SIG-M5 (cell line): ENCODE measurements around the gene ESYT1.
"Not testable (repeated sequence)": the region's sequence is repeated elsewhere in the genome, so short reads cannot be mapped to it uniquely, and the experiment has no call there.

Source experiments
- DNase-seq: peaks from one replicate; lab custom pipeline; 2025; lab: John Stamatoyannopoulos, UW

The ESYT1 gene

GRCh38 chr12:56103823-56104108, 24.3 kb upstream of the ESYT1 start:
- no peak for DNase-seq

DNA sequence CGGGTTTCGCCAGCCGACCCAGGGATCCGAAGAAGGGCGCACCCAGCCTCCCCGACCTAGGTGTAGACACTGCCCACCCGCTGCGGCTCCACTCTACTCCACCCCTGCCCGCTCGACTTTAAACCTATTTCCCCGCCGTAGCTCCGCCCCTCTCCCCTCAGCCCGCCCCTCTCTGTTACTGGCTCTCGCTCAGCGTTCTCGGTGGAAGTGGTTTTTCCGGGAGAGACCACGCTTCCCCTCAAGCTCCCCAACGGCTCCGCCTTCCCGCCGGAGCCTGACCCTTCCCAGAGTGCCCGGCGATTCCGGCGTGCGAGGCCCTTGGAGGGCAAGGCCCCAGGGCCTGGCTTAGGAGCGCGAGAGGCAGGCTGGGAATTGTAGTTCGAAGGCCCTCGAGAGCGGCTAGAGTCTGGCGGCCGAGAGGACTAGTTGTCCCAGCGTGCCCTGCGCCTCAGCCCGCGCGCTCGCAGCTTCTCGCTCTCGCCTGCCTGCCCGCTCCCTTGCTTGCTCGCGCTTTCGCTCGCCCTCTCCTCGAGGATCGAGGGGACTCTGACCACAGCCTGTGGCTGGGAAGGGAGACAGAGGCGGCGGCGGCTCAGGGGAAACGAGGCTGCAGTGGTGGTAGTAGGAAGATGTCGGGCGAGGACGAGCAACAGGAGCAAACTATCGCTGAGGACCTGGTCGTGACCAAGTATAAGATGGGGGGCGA, 23.8 kb upstream of the ESYT1 start, which contains the start of gene PA2G4:
TSS of gene PA2G4 (plus strand) at position 451 of the 706 bp plus-strand sequence. CDS start at position 630, 179 bp downstream.
- DNase-seq = peak; percentile 98

- no peak for DNase-seq
These were observed 23.1 kb upstream of the ESYT1 start for GRCh38 chr12:56104815-56105608.

DNA sequence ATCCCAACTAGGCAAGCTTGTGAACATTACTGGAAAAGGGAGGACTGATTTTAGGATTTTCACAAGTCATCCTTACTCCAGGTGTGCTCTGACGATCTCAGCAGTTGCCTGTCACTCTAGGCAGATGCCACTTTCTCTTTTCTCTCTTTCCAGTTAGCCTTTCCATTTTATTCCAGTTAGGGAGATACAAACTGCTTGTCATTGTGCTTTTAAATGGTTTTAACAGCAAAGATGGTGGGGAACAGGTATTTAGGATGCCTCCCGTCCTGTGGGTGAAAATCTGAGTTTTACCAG, 22.5 kb upstream of the ESYT1 start:
- DNase-seq = no peak

GRCh38 chr12:56107242-56107641, 20.8 kb upstream of the ESYT1 start:
- no peak for DNase-seq

DNA sequence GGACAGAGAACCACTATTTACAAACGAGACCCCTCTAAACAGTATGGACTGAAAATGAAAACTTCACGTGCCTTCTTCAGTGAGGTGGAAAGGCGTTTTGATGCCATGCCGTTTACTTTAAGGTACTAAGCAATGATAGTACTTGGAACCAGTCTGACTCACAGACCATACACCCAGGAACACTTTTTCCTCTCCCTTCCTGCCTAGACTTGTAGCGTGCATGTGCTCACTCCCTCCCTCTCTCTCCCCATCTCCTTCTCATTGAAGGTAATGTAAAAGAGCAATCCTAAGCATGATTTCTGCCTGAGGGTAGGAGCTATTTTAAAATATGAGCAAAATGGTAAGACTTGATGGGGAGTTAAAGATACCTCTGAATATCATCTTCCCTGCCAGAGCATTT, 17.5 kb upstream of the ESYT1 start:
- no peak for DNase-seq

GRCh38 chr12:56114084-56114483, 14.0 kb upstream of the ESYT1 start:
- no peak for DNase-seq

DNA sequence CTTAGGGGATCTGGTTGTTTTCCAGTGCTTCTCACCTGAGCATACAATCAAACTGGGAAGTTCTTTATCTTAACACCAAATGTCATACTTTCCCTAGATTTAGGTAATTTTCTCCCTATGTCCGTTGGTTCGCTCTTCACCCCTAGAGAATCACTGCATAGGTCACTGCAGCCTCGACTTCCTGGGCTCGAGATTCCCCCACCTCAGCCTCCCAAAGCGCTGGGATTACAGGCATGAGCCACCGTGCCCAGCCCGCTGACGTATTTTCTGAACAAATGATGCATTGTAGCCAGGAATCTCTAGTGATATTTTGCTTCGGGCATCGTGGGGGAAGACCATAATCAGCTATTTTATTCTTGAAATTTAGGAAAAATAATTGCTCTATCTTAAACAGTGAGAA, 12.7 kb upstream of the ESYT1 start:
- no peak for DNase-seq

GRCh38 chr12:56116267-56117081, 11.6 kb upstream of the ESYT1 start, which contains the start of gene RPL41:
Gene RPL41 (plus strand): TSS chr12:56116633.
- DNase-seq = peak; percentile 74

GRCh38 chr12:56117082-56117706, 10.9 kb upstream of the ESYT1 start:
- DNase-seq = not testable (repeated sequence)

- DNase-seq = peak; percentile 97
These were observed 10.0 kb upstream of the ESYT1 start, which contains the start of gene ZC3H10 for GRCh38 chr12:56117778-56118687. Gene ZC3H10 (plus strand): TSS chr12:56118266. CDS start chr12:56120563, 2,297 bp downstream.

- no peak for DNase-seq
These were observed 9.2 kb upstream of the ESYT1 start for GRCh38 chr12:56118688-56119357.

DNA sequence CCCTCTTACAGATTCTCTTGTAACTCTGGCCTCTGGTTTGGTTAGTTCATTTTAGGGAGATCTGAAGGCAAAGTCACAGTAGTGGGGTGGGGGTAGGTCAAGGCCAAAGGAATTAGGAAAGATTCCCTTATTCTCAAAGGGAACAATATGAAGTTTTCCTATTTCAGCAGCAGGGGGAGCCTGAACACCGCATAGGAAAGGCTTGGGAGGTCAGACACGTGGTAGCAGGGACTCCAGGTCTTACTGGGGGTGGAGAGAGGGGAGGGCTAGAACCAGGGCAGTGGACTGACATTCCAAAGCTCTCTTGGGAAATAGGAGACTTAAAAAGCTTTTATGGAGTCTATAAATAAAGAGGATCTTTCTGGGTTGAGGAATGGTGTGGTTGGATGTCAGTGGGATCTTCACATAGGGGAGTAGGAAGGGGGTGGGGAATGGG, 8.7 kb upstream of the ESYT1 start:
- DNase-seq = peak; percentile 15

DNA sequence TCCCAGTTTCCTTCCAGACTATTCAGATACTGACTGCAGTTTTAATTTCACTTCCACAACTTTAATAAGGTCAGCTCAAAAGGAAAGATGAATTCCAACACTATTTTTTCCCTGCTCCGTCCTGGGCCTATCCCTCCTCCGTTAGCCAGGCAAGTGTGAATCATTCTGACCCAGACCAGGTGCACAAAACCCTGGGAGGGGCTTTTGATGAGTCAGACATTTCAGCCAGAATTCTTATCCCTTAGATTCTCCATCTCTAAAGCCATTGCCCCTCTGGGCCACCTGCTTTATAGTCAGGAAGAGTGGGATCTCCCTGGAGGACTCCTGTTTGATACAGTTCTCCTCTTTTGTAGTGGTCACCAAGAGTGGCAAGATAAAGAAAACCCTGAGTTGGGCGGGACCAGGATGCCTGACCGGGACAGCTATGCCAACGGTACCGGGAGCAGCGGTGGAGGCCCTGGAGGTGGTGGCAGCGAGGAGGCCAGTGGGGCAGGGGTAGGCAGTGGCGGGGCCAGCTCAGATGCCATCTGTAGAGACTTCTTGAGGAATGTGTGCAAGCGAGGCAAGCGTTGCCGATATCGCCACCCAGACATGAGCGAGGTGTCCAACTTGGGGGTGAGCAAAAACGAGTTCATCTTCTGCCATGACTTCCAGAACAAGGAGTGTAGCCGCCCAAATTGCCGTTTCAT, 7.8 kb upstream of the ESYT1 start:
- DNase-seq = no peak

DNA sequence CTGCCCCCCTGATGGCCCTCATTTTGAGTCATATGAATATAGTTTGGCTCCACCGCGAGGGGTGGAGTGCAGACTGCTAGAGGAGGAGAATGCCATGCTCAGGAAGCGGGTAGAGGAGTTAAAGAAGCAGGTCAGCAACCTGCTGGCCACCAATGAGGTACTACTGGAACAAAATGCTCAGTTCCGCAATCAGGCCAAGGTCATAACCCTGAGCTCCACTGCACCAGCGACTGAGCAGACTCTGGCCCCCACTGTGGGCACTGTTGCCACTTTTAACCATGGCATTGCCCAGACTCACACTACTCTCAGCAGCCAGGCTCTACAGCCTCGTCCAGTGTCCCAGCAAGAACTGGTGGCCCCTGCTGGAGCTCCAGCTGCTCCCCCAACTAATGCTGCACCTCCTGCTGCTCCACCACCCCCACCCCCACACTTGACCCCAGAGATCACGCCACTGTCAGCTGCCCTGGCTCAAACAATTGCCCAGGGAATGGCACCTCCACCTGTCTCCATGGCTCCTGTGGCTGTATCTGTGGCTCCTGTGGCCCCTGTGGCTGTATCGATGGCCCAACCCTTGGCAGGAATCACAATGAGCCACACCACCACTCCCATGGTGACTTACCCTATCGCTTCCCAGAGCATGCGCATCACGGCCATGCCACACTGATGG, 6.7 kb upstream of the ESYT1 start:
- no peak for DNase-seq

- no peak for DNase-seq
These were observed 5.4 kb upstream of the ESYT1 start for GRCh38 chr12:56122637-56123036.

- no peak for DNase-seq
These were observed 3.9 kb upstream of the ESYT1 start for GRCh38 chr12:56124133-56124532.

- peak; percentile 89 for DNase-seq
These were observed 1.3 kb upstream of the ESYT1 start for GRCh38 chr12:56126732-56127239.

- DNase-seq = no peak
These were observed 581 bp upstream of the ESYT1 start for GRCh38 chr12:56127485-56127887.
